GM10266 (cell line): Measurements from ENCODE around the gene PHETA2.
"Not testable (repeated sequence)": the region's sequence is repeated elsewhere in the genome, so short reads cannot be mapped to it uniquely, and the experiment has no call there.

Experiments
- DNase-seq: peaks from one replicate; pipeline ENCODE4 v3.0.0; 2012; ENCODE audit errors: extremely low spot score
- TF ChIP-seq, protein P1 (sequence below): IDR thresholded peaks from 2 replicates; pipeline ENCODE4 v1.5.1; 2012; ENCODE audit warnings: mild to moderate bottlenecking, low read depth; ENCODE audit not compliant: control insufficient read depth, insufficient read depth; ENCODE audit errors: missing control alignments

Gene PHETA2

DNA sequence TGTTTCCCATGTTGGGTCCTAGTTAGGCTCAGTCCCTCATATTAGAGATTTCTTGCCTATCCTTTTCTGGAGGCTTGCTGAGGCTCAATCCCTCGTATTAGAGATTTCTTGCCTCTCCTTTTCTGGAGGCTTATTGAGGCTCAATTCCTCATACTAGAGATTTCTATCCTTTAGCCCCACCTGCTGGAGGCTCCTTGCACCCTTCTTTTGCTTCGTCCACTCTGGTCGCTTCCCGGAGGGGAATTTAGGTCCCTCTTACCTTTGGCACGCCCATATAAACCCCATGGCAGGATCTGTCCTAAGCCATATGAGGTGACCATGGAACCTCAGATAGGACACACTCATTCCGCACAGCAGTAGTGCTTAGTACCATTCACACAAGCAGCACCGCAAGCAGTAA, 40.7 kb downstream of the PHETA2 start:
- no peak for DNase-seq
- TF ChIP-seq, protein P1, sequence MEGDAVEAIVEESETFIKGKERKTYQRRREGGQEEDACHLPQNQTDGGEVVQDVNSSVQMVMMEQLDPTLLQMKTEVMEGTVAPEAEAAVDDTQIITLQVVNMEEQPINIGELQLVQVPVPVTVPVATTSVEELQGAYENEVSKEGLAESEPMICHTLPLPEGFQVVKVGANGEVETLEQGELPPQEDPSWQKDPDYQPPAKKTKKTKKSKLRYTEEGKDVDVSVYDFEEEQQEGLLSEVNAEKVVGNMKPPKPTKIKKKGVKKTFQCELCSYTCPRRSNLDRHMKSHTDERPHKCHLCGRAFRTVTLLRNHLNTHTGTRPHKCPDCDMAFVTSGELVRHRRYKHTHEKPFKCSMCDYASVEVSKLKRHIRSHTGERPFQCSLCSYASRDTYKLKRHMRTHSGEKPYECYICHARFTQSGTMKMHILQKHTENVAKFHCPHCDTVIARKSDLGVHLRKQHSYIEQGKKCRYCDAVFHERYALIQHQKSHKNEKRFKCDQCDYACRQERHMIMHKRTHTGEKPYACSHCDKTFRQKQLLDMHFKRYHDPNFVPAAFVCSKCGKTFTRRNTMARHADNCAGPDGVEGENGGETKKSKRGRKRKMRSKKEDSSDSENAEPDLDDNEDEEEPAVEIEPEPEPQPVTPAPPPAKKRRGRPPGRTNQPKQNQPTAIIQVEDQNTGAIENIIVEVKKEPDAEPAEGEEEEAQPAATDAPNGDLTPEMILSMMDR: no peak

DNA sequence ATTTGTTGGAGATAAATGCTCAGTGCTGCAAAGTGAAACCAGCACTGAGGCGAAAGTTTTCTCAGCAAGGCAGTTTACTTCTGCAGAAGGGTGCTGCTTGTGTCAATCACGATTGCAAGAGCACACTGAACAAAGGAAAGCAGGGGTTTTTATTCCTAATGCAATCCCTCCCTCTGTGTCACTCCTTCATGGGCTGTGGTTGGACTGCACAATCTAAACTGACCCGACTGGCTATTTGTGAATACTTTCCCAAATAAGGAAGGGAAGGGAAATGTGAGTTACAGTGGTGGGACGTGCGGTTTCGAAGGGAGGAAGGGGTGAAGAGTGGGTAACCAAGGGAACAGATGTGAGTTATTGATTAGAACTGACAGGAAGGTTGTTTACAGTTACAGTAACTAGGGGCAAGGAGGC, 41.4 kb downstream of the PHETA2 start:
- not testable (repeated sequence) for DNase-seq

DNA sequence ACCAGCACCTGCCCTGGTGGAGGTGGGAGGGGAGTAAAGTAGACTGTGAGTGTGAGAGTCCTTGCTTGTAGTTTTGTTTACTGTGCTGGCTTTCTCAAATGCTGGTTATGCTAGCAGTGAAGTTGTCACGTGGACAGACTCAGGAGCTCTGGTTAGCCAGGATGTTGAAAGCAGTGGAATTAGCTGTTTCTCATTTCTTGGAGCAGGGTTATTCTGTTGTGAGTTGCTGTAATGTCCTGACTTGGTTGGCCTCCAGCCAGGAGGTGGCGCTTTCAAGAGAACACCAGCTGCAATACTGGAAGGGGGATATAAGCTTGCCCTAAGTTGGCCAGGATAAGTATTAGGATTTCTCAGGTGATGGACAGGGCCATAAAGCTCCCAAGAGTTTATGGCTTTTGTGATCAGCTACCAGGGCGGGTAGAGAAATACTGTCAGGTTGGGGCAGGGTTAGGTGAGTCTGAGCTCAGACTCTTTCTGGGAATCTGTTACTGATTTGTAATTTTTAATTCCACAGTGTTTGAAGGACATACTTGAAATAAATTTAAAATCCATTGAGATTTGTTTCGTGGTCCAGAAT, 42.9 kb downstream of the PHETA2 start:
- DNase-seq: no peak
- TF ChIP-seq, protein P1: no peak

DNA sequence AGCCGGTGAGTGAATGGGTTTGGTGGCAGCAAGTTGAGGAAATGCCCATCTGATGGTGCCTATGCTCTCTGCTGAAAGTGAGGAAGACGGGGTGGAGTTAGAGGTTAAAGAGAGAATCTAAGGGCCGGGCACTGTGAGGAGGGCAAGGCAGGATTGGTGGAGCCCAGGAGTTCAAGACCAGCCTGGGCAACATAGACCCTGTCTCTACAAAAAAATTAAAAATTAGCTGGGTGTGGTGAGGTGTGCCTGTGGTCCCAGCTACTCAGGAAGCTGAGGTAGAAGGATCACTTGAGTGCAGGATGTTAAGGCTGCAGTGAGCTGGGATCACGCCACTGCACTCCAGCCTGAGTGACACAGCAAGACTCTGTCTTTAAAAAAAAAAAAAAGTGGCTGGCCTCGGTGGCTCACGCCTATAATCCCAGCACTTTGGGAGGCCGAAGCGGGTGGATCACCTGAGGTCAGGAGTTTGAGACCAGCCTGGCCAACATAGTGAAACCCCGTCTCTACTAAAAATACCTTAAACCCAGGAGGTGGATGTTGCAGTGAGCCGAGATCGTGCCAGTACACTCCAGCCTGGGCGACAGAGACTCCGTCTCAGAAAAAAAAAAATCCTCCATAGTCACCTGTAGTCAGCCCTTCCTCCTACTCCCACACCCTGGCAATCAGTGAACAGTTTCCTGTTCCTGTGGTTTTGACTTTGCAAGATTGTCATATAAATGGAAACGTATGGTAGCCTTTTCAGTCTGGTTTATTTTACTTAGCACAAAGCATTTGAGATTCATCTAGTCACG, 46.4 kb downstream of the PHETA2 start:
- DNase-seq: not testable (repeated sequence)

DNA sequence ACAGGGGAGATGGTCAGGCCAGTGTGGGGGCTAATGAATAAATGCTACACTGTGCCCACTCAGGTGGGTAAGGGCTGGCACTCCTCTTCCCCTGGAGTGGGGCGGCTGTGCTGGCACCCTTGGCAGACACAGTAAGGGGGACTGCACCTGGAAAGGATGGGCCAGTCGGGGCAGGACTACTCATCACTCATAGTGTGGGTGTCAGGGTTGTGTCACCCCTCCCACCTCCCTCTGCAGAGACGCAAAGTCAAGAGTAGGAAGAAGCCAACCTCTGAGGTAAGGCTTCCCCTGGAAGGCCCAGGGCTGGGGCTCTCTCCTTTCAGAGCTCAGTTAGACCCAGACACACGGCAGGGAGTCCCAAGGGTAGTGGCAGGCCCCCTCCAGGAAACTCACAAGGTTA, 49.5 kb downstream of the PHETA2 start:
- not testable (repeated sequence) for DNase-seq

DNA sequence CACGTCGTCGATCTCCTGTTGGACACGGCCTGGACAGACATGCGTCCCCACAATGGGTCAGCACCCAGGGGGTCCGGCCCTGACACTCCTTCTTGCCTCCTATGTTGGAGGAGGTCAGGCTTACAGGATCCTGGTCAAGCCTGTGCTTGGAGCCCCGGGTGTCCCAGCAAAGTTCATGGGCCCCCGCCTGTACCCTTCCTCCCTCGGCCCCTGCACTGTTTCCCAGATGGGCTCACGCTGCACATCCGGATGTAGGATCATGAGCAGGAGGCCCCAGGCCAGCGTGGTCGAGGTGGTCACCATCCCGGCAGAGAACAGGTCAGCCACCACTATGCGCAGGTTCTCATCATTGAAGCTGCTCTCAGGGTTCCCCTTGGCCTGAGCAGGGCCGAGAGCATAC, 53.6 kb downstream of the PHETA2 start:
- no peak for DNase-seq
- TF ChIP-seq, protein P1: no peak

DNA sequence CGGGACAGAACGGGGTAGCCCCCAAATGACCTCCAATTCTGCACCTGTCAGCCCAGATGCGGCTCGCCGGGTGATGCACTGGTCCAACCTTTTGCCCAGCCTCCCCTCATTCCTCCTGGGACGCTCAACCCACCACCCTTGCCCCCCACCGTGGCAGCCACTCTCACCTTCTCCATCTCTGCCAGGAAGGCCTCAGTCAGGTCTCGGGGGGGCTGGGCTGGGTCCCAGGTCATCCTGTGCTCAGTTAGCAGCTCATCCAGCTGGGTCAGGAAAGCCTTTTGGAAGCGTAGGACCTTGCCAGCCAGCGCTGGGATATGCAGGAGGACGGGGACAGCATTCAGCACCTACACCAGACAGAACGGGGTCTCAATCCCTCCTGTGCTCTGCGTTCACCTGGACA, 54.0 kb downstream of the PHETA2 start:
- not testable (repeated sequence) for DNase-seq
